B cell (primary cell): ENCODE data around the gene RNF166. TPM values are rescaled to one million over a fixed set of nuclear protein-coding genes. Genes with fewer than 3 reads are reported as not detected.

ENCODE experiments used
- ATAC-seq: fragments of 200-7000 bp; cut with Tn5 transposase; one replicate; pipeline ENCODE4 v1.10.0; 2021; ENCODE audit warnings: low read depth, mild to moderate bottlenecking, moderate number of reproducible peaks, moderate library complexity
- CTCF ChIA-PET: fragments of 350-600 bp; sonication (Branson Sonifier 250); formaldehyde crosslinking; loops from one replicate; lab custom pipeline; 2021; ENCODE audit warnings: antibody characterized with exemption, inconsistent platforms; lab: Charles Lee
- POLR2A ChIA-PET: fragments of 350-600 bp; sonication (Branson Sonifier 250); formaldehyde crosslinking; loops from one replicate; lab custom pipeline; 2021; ENCODE audit warnings: antibody characterized with exemption; lab: Charles Lee
- DNase-seq: peaks from one replicate; pipeline ENCODE4 v3.0.0; 2013
- H2AFZ ChIP-seq: 2 replicates; pipeline ENCODE4 v1.6.1; 2012; ENCODE audit warnings: mild to moderate bottlenecking, low read depth, low read length; ENCODE audit not compliant: insufficient read depth, poor library complexity, severe bottlenecking
- H3K27ac ChIP-seq, 2 donors: 1 replicate in 1 of 2; 2 replicates in 1 of 2; pipeline ENCODE4 v1.5.1; 2012 to 2013; ENCODE audit warnings: low read length in 2 of 2, mild to moderate bottlenecking in 2 of 2, moderate library complexity in 1 of 2
- H3K27me3 ChIP-seq, 4 experiments: fragments of 200-600 bp in 1 of 4; sonication (generic) in 1 of 4; replicated peaks in 1 of 4; 1 replicate in 2 of 4; 2 replicates in 2 of 4; pipeline versions ENCODE4 v1.6.1 to v1.7.0; 2013 to 2016; ENCODE audit warnings: low read length in 3 of 4, mild to moderate bottlenecking in 2 of 4, mixed read lengths in 1 of 4, moderate library complexity in 1 of 4; ENCODE audit not compliant: insufficient read depth in 4 of 4, control insufficient read depth in 3 of 4; ENCODE audit errors: control extremely low read depth in 1 of 4
- H3K36me3 ChIP-seq, 2 experiments: replicated peaks in 1 of 2; 1 replicate in 1 of 2; 2 replicates in 1 of 2; pipeline versions ENCODE4 v1.6.1 to v1.7.1; 2013; ENCODE audit warnings: low read length in 1 of 2; ENCODE audit not compliant: insufficient read depth in 2 of 2, control insufficient read depth in 1 of 2; ENCODE audit errors: control extremely low read depth in 1 of 2, extremely low read depth in 1 of 2
- H3K4me1 ChIP-seq, 2 donors: fragments of 200-600 bp in 1 of 2; sonication (generic) in 1 of 2; 1 replicate in 1 of 2; 2 replicates in 1 of 2; pipeline versions ENCODE4 v1.5.1 to v1.6.1; 2013 to 2017; ENCODE audit warnings: low read length in 2 of 2; ENCODE audit not compliant: control insufficient read depth in 2 of 2, insufficient read depth in 2 of 2
- H3K4me2 ChIP-seq: replicated peaks from 2 replicates; pipeline ENCODE3; 2012; ENCODE audit warnings: mild to moderate bottlenecking, low read depth, low read length; ENCODE audit not compliant: poor library complexity, severe bottlenecking
- H3K4me3 ChIP-seq, 5 experiments: fragments of 200-600 bp in 1 of 5; sonication (generic) in 1 of 5; 1 replicate in 3 of 5; 2 replicates in 2 of 5; pipeline versions ENCODE4 v1.5.1 to v1.7.0; 2011 to 2016; ENCODE audit warnings: low read length in 4 of 5, mild to moderate bottlenecking in 4 of 5, low read depth in 2 of 5, control low read depth in 1 of 5, moderate library complexity in 1 of 5; ENCODE audit not compliant: insufficient read depth in 1 of 5; ENCODE audit errors: control extremely low read depth in 1 of 5, extremely low read depth in 1 of 5
- H3K79me2 ChIP-seq: fragments of 200-600 bp; sonication (generic); one replicate; pipeline ENCODE4 v1.6.0; 2016; ENCODE audit warnings: low read length; ENCODE audit not compliant: control insufficient read depth, insufficient read depth
- H3K9ac ChIP-seq: fragments of 200-600 bp; sonication (generic); 2 replicates; pipeline ENCODE4 v1.6.1; 2017; ENCODE audit warnings: mild to moderate bottlenecking, low read length, moderate library complexity
- H3K9me3 ChIP-seq, 3 donors: one replicate each; pipeline versions ENCODE4 v1.6.1 to v1.7.1; 2013; ENCODE audit warnings: low read length in 2 of 3; ENCODE audit not compliant: control insufficient read depth in 2 of 3, insufficient read depth in 1 of 3; ENCODE audit errors: control extremely low read depth in 1 of 3
- H4K20me1 ChIP-seq: 2 replicates; pipeline ENCODE4 v1.6.0; 2012; ENCODE audit warnings: mild to moderate bottlenecking, low read length; ENCODE audit not compliant: insufficient read depth, control insufficient read depth, poor library complexity, severe bottlenecking
- H3K27ac Mint-ChIP-seq: one replicate; pipeline ENCODE4 v1.8.0; 2021; ENCODE audit warnings: mixed read lengths
- H3K27me3 Mint-ChIP-seq: one replicate; pipeline ENCODE4 v1.8.0; 2021; ENCODE audit warnings: mixed read lengths
- H3K4me1 Mint-ChIP-seq: one replicate; pipeline ENCODE4 v1.8.0; 2021; ENCODE audit warnings: mixed read lengths
- H3K4me3 Mint-ChIP-seq: one replicate; pipeline ENCODE4 v1.8.0; 2021; ENCODE audit warnings: mixed read lengths
- H3K9me3 Mint-ChIP-seq: one replicate; pipeline ENCODE4 v1.8.0; 2022; ENCODE audit warnings: mixed read lengths; ENCODE audit not compliant: insufficient read depth
- CTCF ChIP-seq: fragments of 200-600 bp; IDR thresholded peaks from one replicate; pipeline ENCODE4 v1.8.0; 2022; ENCODE audit warnings: antibody characterized with exemption, mild to moderate bottlenecking
- EZH2 ChIP-seq: IDR thresholded peaks from 2 replicates; pipeline ENCODE4 v1.6.1; 2012; ENCODE audit warnings: borderline replicate concordance, low read depth, mild to moderate bottlenecking, moderate library complexity, low read length; ENCODE audit not compliant: insufficient read depth, poor library complexity, severe bottlenecking
- WGBS: methylation state at CpG from one replicate; pipeline ENCODE4 v1.1.5; 2013; ENCODE audit warnings: missing lambda C conversion rate; ENCODE audit not compliant: insufficient coverage; 5-methylcytosine and 5-hydroxymethylcytosine counted together
- intact Hi-C: fragments of 100-400 bp; cut with micrococcal nuclease; formaldehyde crosslinking; loops from one replicate; pipeline ENCODE4 v1.10.0; 2022
- polyA plus RNA-seq: library from polyadenylated mRNA; depleted of rRNA; stranded (reverse); fragments of >200 nt; gene quantifications from 2 replicates; pipeline ENCODE4 v1.2.3, GENCODE V29; 2012
- total RNA-seq, 2 donors: library from RNA; stranded (reverse); fragments of 120-200 nt in 1 of 2; gene quantifications; 1 replicate in 1 of 2; 2 replicates in 1 of 2; pipeline versions ENCODE4 v1.2.3 to v1.2.4, GENCODE V29; 2013 to 2022

Gene RNF166
- total and polyA plus RNA-seq, 2 donors (not counting 1 experiment from before 2014, with no cell fraction given): 64.1 to 65.0 TPM

DNA sequence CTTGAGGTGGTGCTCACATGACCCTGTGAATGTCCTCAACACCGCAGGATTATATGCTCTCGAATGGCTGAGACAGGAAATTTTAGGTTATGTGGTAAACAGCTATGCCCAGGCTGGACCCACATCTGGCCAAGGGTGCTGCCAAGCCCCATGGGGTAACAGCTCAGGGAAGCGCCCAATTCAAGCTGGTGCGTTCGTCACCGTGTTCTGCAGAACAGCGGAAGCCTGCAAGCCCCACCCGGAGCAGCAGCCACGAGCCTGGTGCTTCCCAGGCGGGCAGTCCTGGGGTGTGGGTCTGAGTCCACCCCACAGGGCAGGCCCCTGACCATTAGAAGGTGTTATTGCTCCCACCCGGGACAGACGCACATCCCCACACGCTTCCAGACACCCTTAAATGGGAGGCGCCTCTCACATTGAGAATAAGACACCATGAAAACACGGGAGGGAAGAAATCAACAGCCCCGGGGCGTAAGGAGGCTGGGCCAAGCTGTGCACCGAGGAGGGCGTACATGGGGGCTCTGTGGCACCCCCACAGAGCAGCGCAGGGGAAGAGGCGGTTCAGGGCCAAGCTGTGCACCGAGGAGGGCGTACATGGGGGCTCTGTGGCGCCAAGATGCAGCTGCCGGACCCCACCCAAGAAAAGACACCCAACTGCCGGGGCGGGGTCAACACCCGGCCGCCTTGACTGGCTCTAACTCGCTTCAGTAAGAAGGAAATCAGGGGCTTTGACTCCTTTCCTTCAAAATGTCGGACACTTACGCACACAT, 52.4 kb downstream of the RNF166 start:
- DNase-seq (no peak), ATAC-seq (no peak)
- H3K9ac ChIP-seq: no peak overlapping the region
- H3K4me3 Mint-ChIP-seq: no peak overlapping the region
- H3K9me3 ChIP-seq: no peaks in the 10 kb centered on the region
- ChIA-PET CTCF (interaction anchor here (1.0 kb wide), 1 partner anchor 11 kb away, joined by 3 read pairs; no protein-coding TSS in a partner anchor), POLR2A (interaction anchor here (2.0 kb wide), 1 partner anchor 9 kb away, joined by 6 read pairs; the partner anchor contains the start of gene MVD)
- H3K4me3 ChIP-seq: no peak overlapping the region
- H3K27ac ChIP-seq: no peak overlapping the region
- peaks cover 54% of the 10 kb centered on the region for H3K79me2 ChIP-seq
- H3K27ac Mint-ChIP-seq: peak overlapping the region; percentile 53
- H2AFZ ChIP-seq: no peak overlapping the region
- no peak for TF ChIP-seq CTCF
- no peak for TF ChIP-seq EZH2
- H3K4me2 ChIP-seq: no peak overlapping the region
- no peaks in the 10 kb centered on the region for H3K9me3 Mint-ChIP-seq
- H3K36me3 ChIP-seq: peaks cover 0 to 24% of the 10 kb centered on the region in 2 experiments
- H4K20me1 ChIP-seq: peaks cover 25% of the 10 kb centered on the region
- H3K4me1 ChIP-seq: peaks cover 22 to 35% of the 10 kb centered on the region in 2 donors
- peaks cover 24% of the 10 kb centered on the region for H3K4me1 Mint-ChIP-seq
- intact Hi-C loops: no loop called here
- H3K27me3 ChIP-seq: no peaks in the 10 kb centered on the region
- H3K27me3 Mint-ChIP-seq: no peaks in the 10 kb centered on the region
- 89% methylated on average over 29 of the region's 32 CpGs for WGBS

GRCh38 chr16:88653101-88653500, 53.1 kb downstream of the RNF166 start:
- Mint-ChIP-seq H3K27ac (peak overlapping the region; percentile 63), H3K4me3 (no peak overlapping the region), H3K9me3 (no peaks in the 10 kb centered on the region), H3K4me1 (peaks cover 28% of the 10 kb centered on the region), H3K27me3 (no peaks in the 10 kb centered on the region)
- POLR2A ChIA-PET: interaction anchor here (2.0 kb wide), 1 partner anchor 10 kb away, joined by 6 read pairs; the partner anchor contains the start of gene MVD
- H3K4me2 ChIP-seq: no peak overlapping the region
- CTCF ChIA-PET: interaction anchor here (0.7 to 1.0 kb wide), 2 partner anchors 11 to 18 kb away, joined by 3 read pairs; no protein-coding TSS in a partner anchor
- no peak overlapping the region for H3K4me3 ChIP-seq
- H2AFZ ChIP-seq: no peak overlapping the region
- H3K9ac ChIP-seq: no peak overlapping the region
- H3K9me3 ChIP-seq: no peaks in the 10 kb centered on the region
- peaks cover 0 to 28% of the 10 kb centered on the region in 2 experiments for H3K36me3 ChIP-seq
- TF ChIP-seq EZH2 (no peak), CTCF (no peak)
- H3K27me3 ChIP-seq: no peaks in the 10 kb centered on the region
- DNase-seq (no peak), ATAC-seq (no peak)
- intact Hi-C loops: no loop called here
- H4K20me1 ChIP-seq: peaks cover 32% of the 10 kb centered on the region
- H3K4me1 ChIP-seq: peaks cover 29 to 42% of the 10 kb centered on the region in 2 donors
- 95% methylated on average over 13 of the region's 13 CpGs for WGBS
- peak overlapping the region; percentile 98 to 99 for H3K27ac ChIP-seq
- peaks cover 54% of the 10 kb centered on the region for H3K79me2 ChIP-seq
